HUDEP-2 (cell line): ENCODE results near the gene IMPDH2.
A peak's percentile ranks its signal among the peaks of the same experiment; 100 is the strongest.

Experiments
- DNase-seq, 76 experiments: peaks; one replicate each; lab custom pipeline; 2025; ENCODE audit not compliant: unreplicated experiment in 76 of 76; lab: John Stamatoyannopoulos, UW

Gene IMPDH2

DNA sequence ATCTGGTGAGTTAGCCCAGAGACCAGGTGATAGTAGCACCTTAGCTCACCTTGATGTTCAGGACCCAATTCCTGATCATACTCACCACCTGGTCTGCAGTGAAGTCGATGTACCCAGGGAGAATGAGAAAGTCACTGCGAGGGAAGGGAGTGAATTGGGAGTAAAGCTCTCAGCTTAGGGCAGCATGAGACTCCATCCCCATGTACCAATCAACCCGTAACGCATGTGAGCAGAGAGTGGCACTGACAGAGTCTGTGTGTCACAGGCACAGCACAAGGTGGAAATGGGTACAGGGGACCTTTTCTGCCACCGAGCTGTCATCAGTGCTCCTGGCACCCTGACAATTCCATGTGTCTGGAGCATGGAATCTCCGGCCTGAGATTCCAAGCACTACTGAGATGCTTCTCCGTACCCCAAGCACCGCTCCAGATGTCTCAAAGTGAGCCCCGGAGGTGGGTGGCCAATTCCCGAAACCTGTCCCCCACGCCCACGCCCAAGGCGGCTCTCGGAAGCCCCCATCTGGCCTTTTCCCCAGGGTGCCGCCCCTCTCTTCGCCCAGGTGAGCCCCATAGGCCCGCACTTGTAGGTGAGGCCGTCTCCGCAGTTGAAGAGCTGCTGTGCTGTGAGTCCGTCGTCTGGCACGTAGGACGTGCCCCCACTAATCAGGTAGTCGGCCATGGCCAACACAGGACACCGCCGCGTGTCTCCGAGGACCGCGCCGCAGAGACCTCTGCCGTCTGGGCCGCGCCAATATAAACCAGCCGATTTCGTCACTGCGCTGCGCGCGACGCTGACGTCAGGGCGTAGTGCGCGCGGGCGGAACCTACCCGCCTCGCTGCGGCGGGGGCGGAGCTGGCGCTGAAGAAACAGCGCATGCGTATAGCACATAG is at the start of gene IMPDH2:
Gene IMPDH2 (minus strand): TSS at position 726 of the 890 bp plus-strand sequence. CDS start 48 bp downstream, at position 678.
- peak in 72 of 76 experiments; percentile 49 to 93 (median 86) for DNase-seq

DNA sequence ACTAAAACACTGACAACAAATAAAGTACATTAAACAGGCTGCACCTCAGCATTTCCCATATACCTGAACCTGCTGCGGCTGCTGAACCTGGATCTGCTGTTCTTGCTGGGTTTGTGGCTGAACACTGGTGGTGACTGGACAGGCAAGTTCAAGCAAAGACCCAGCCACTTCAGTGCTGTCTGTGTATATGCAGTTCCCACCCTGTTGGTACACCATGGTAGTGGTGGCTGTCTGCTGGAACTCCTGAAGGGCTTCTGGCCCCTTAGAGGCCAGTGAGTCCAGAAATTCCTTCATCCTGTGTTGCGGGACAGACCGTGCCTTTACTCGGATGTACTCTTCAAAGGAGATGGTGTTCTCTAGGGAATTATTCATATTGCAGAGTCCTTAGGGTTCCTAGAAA is 47.4 kb upstream of the IMPDH2 start:
- no peak for DNase-seq

DNA sequence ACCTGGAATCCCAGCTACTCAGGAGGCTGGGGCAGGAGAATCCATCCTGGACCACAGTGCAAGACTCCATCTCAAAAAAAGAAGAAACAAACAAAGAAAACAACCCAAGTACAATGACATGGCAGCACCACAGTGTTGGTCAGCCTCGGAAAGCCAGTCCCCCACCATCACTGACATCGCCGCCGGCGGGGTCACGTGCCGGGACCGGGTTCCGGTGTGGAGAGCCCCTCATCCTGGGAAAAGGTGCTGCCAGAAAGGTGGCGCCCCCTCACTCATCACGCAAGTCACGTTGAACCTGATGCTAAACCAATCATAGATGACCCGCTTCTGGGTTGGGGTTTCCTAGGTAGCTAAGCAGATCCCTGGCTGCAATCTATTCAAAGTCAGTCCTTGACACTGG is 46.9 kb upstream of the IMPDH2 start:
- DNase-seq, result no peak

DNA sequence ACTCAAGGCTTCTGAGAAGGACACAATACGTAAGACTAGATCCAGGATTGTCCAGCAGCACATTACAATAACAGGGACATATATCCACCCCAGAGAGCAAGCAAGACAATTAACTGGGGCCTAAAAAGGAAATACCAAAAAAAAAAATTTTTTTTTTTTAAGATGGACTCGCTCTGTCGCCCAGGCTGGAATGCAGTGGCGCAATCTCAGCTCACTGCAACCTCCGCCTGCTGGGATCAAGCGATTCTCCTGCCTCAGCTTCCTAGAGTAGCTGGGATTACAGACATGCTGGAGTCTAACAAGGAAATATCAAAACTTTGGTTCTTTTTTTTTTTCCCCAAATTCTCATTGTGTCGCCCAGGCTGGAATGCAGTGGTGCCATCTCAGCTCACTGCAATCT is 28.8 kb upstream of the IMPDH2 start:
- DNase-seq, result no peak

DNA sequence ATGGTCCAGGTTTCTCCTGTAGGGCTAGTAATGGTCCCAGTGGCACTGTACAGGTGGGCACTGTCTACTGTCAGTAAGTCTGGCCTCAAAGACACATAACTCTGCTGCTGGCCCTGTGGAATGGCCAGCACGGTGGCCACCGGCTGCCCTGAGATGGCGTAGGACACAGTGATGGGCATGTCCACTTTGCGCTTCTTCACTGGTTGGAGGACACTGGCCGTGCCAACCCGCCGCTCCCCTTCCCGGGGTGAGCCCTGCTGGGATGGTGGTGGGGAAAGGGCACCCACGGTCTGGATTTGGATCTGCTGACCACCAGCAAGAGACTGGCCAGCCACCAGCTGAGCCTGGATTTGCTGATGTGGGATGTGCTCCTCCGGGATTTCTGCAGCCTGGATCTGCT is 28.1 kb upstream of the IMPDH2 start:
- DNase-seq, result no peak

DNA sequence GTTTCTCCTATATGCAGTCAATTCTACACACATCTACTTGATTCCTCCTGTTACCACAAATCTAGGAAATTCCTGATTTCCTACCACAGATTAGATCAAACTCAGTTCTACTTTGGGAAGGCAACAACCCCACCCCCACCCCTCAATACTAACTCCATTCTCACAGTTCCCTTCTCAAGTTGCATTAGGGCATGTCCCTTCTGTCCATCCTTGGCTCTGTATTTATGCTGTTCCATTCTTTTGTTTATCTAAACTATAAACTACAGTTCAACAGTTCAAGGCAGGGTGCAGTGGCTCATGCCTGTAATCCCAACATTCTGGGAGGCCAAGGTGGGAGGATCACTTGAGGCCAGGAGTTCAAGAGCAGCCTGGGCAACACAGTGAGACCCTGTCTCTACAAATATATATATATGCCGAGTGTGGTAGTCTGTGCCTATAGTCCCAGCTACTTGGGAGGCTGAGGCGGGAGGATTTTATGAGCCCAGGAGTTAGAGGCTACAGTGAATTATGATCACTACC is 25.2 kb upstream of the IMPDH2 start:
- no peak for DNase-seq

DNA sequence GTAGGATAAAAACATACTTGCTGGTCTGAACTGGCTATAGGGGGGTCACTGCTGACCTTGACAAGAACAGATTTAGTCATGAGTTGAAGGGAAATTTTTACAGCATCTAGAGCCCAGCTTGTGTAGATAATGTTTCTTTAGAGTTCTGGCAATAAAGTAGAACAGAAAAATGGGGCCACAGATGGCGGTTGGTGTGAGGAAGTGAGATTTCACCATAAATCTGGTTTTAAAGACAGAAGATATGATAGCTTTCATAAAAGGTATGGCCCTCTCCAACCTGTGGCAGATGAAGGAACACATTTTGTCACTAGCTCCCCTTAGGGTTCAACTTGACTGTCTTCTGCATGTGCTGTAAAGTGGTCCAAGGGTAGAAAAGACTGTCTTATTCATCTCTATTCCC is 24.3 kb upstream of the IMPDH2 start:
- no peak for DNase-seq

DNA sequence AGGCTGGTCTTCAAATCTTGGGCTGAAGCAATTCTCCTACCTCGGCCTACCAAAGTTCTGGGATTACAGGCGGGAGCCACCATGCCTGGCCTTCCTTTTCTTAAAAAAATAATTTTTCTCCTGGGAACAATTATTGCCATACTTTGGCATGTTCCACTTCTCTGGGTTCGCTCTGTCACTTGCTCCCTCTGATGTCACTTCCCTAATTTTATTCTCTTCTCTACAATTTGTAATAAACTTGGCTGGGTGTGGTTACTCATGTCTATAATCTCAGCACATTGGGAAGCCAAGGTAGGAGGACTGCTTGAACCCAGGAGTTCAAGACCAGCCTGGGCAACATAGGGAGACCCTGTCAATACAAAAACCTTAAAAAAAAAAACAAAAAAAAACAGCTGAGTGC is 6.1 kb upstream of the IMPDH2 start:
- no peak for DNase-seq

DNA sequence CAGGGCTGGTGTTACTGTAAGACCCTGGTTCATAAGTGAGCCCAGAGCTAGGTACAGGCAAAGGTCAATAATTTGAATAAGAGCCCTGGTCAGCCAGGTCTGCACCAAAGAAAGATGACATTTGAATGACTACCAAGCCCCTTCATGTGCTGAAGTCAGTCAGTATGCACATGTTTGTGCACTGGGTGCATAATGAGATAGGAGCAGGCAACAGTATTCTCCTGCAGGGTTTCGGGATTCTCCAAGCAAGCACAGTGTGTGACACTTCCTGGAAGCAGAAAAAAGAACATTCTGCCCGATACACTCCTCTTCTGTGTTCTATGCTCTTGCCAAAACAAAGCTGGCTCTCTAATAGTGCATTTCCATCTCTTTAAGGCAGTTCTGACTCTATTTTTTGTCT is 5.5 kb upstream of the IMPDH2 start:
- DNase-seq, result no peak

DNA sequence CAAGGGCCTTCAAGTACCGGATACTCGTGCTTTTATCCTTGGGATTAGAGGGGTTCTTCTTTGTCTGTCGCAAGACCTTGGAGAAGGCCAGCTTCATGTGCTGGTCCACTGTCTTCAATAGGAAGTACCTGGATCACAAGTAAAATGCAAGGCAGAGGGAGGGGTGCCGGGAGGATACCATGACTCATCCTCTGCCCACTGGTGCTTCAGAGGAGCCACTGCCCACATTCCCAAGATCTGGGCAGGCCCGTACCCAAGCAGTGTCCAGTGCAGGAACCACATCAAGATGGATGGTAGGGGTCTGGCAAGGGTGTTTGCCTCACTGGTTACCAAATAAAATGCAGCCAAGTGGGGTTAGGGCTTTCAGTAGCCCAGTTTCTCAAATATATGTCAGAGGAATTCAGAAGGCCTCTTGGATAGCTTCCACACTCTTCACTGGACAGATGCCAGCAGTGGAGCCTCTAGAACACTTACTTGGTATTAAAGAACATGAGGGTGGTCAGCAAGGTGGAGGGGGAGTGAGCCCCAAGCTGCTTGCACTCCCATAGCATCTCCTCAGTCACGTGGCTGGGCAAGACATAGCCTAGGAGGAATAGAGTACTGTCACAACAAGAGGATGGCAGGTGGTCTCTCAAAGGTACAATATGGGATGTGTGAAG is 3.6 kb upstream of the IMPDH2 start:
- DNase-seq, result no peak

DNA sequence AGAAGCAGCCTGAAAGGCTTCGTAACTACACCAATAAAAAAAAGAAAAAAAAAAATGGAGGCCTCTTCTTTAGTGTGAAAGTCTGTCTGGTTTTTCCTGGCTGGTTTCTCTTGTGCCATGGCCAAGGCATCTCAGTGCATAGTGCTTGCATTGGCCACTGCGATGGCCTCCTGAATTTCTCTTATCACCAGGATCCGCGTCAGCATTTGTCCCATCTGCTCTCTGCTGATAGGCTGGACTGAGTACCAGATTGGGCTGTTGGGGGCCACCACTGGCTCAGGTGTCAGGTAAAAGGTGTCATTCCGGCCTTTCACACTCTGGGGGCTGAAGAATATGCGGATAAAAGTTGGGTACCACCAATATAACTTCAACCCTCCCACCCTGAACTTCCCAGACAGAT is 1.1 kb upstream of the IMPDH2 start:
- peak in 6 of 76 experiments; percentile 4 to 22 (median 15) for DNase-seq

DNA sequence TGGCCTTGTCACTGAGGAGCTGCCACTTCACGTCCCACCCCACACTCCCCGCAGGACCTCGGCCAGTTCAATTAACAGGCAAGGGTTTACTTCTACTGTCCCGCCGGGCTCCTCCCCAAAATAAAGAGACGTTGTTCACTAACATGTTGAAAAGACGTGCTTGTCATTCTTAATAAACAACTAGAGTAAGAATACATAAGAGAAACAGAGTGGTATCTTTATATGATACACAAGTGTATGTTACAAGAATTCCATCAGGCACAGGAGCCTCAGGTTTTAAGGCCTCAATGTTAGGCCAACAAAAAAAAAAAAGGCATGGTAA is 326 bp upstream of the IMPDH2 start:
- DNase-seq, result no peak

DNA sequence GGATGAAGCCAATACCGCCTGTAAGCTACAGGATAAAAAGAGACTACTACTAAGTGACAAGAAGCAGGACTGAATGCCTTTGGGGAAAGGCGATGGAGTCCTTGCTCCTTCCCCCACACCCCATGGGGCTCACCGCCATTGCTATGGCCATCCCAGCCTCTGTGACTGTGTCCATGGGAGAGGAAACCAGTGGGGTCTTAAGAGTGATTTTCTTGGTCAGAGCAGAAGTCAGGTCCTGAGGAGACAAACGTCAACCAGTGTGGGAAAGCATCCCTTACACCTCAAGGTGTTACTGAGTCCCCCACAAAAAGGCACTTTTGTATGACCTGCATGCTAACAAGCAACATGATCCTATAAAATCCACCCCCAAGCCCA is 913 bp downstream of the IMPDH2 start:
- DNase-seq, result no peak

DNA sequence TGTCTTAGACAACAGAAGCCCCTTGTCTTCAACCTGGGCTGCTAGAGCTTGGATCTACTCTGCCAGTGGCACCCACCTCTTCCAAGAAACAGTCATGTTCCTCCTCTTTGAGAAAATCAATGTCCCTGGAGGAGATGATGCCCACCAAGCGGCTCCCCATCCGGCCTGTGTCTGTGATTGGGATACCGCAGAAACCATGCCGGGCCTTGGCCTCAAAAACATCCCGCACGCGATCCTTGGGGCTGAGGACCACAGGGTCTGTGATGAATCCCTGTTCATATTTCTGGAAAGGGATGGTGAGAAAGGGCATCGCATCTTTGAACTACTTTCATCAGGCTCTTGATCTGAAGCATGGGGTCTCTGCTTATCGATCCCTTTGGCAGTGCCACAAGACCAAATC is 1.6 kb downstream of the IMPDH2 start:
- DNase-seq, result no peak

DNA sequence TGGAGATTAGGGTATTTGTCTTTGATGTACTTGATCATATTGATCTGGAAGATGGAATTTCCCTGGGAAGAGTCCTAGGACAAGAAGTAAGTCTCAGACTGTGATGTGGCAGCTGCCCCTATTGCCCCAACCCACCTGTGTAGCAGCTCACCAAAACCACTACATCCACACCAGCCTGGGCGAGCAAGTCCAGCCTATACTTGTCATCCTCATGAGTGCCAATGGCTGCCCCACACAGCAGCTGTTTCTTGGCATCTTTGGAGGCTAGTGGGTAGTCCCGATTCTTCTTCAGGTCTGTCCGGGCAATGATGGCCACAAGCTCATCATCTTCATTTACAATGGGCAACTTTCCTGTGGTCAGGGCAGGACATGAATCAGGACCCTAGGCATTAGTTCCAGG is 2.7 kb downstream of the IMPDH2 start:
- no peak for DNase-seq

DNA sequence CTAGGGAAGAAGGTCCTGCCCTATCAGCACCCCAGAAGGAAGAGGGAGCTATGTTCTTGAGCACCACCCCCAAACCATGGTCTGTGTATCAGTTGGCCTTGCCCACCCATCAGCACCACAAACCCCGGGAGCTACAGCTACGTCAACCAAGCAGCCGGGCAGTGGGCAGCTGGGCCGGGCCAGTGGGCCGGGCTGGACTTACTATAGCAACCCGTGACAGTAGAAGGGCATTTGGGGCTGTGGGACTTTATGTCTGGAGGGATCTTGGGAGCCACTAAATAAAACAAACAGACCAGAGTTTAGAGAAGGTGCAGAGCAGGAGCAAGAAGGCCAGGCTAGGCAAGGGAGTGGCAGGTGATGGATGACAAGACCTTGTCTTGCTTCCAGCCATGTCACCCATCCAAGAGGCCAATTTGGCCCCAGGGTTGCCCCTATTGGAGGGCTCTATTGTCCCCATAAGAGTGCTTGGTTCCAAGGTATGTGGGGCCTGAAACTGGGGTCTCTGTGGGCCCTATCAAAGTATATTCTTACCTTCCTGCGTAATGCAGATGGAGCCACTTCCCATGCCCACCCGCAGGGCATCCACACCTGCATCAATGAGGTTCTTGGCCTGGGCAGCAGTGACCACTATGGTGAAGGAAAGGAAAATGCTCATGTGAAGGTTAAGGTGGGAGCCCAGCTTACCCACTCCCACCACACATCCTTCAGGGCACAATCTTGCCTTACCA is 3.2 kb downstream of the IMPDH2 start:
- no peak for DNase-seq

DNA sequence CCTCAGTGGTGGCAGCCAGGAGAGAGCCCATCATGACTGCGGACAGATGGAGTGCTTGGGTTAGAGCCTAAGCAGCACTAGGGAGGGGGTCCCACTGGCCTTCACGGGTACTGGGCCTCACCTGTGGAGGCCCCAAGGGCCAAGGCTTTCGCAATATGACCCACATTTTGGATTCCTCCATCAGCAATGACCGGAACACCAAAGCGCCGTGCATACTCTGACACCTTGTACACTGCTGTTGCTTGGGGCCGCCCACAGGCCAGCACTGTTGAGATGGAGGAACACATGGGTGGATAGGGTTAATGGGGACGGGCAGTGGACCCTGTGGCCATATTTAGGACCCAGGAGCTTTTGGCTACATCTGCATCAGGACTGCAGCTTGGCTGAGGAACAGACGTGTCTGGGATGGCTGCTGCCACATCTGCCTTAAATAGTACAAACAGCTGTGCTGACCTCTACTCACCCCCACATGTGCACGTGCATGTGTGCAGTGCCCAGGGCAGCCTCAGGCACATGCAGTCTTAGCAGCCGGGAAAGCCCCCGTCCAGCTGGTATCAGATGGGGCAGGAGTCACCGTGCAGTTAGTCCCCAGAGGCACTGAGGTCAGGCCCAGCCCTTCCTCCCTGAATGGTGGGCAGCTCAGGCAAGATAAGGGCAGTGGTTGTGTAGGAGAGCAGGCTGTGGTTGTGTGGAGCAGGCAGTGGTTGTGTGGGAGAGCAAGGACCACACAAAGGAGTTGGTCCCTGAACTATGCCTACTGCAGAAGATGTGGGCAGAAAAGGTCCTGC is 4.0 kb downstream of the IMPDH2 start:
- DNase-seq, result peak in 72 of 76 experiments; percentile 47 to 95 (median 83)

DNA sequence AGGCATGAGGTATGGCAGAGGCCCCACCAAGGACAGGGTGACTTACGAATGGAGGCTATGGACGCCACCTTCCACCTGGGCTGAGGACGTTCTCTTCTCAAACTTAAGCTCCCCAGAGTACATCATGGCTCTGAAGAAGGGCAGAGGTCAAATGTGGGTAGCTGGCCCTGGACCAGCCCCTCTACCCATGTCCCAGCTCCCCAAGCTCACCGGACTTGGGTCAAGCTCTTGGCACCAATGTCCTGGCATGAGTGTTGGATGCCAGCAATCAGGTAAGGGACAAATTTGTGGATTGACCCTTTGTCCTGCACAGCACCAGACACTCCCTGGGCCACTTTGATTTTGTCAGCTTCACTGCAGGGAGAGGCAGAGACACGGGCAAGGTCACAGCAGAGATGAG is 4.7 kb downstream of the IMPDH2 start:
- no peak for DNase-seq

DNA sequence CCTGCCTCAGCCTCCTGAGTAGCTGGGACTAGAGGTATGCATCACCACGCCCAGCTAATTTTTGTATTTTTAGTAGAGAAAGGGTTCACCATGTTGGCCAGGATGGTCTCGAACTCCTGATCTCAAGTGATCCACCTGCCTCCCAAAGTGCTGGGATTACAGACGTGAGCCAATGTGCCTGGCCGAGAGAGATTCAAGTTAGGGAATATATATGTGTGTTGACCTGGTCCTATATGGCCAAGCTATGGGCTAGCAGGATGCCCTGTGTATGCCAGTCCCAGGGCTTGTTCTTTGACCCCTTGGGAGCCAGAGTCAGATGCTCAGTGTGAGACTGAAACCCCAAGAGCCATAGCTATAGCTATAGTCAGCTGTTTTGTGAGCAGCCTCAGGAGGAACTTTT is 5.4 kb downstream of the IMPDH2 start:
- no peak for DNase-seq

DNA sequence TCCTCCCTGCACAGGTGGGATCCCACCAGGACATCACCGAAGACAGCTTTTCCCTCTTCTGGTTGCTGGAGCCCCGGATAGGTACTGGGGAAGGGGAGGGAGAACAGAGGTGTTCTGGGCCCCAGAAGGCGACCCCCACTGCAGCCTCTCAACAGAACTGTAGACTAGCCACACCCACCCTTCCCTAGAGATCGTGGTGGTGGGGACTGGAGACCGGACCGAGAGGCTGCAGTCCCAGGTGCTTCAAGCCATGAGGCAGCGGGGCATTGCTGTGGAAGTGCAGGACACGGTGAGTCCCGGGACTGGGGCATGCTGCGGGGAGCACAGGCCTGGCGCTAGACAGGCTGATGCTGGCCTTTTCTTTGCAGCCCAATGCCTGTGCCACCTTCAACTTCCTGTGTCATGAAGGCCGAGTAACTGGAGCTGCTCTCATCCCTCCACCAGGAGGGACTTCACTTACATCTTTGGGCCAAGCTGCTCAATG is 6.5 kb downstream of the IMPDH2 start:
- DNase-seq, result peak in 13 of 76 experiments; percentile 8 to 65 (median 28)
